Fibroblast of skin of back (primary cell): Measurements from ENCODE around the gene MYL2. TPM values are rescaled to one million over a fixed set of nuclear protein-coding genes. Genes with fewer than 3 reads are reported as not detected.
"Not testable (repeated sequence)": the region's sequence is repeated elsewhere in the genome, so short reads cannot be mapped to it uniquely, and the experiment has no call there.

Experiments used
- DNase-seq: peaks from one replicate; pipeline ENCODE4 v3.0.0-alpha.2; 2013
- polyA plus RNA-seq, 2 experiments: library from polyadenylated mRNA; unstranded; fragments of 120-200 nt; gene quantifications; one replicate each; pipeline ENCODE4 v1.2.1, GENCODE V29; 2013; ENCODE audit not compliant: insufficient read length in 2 of 2

The MYL2 gene
- polyA plus RNA-seq (2013, experiment 1 of 2; ENCODE audit: insufficient read length) = 2.6 TPM
- 3.4 TPM for polyA plus RNA-seq (2013, experiment 2 of 2; ENCODE audit: insufficient read length)

- DNase-seq = no peak
Measured at GRCh38 chr12:110920324-110920910, at the start of gene MYL2. TSS of gene MYL2 (minus strand) at chr12:110920579. CDS start at chr12:110920529, 50 bp downstream.

DNA sequence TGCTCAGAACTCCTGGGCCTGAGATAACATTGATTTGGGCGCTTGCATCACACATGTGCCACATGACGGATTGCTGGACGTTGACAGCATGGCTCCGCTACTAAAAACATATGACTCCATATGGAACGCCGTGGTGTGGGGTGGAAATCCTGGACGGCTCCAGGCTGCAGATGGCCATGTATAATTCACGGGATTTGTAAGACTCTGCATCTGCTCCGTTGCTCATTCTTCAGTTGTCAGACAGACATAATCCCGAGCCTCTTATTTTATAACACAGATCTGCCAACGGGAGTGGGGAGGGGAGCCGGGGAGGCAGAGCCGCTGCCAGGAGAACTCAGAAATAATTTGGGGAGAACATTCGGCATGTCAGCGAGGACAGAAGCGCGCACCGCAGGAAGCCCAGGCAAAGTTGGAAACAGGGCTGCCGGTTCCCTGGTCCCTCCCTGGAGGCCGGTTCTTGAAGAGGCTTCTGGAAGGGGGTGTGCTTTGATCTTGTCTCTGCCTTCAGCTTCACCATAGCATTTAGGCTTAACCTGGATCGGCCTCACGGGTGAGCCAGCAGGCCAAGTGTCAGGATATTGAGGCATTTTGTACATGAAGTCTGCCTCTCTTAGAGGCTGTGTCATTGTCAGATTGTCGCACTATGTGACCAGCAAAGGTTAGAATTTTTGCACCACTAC lies 45.8 kb upstream of the MYL2 start:
- DNase-seq = no peak

GRCh38 chr12:110965574-110965973 lies 45.2 kb upstream of the MYL2 start:
- DNase-seq = no peak

DNA sequence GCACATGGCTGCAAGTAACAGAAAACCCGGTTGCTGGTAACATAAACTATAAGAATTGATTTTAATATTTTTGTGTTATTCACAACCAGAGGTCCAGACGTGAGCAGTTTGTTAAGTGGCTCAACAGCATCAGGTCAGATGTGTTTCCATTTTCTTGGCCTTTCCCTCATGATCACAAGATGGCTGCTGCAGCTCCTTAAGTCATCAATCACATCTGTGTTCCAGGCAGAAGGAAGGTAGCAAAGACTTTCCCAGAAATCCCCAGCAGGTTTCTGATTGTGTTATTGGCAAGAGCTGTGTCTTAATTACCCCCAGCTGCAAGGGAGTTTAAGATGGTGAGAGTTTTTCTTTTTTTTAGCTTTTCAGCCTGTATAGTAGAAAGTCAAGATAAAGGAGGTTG lies 40.4 kb upstream of the MYL2 start:
- DNase-seq = no peak

DNA sequence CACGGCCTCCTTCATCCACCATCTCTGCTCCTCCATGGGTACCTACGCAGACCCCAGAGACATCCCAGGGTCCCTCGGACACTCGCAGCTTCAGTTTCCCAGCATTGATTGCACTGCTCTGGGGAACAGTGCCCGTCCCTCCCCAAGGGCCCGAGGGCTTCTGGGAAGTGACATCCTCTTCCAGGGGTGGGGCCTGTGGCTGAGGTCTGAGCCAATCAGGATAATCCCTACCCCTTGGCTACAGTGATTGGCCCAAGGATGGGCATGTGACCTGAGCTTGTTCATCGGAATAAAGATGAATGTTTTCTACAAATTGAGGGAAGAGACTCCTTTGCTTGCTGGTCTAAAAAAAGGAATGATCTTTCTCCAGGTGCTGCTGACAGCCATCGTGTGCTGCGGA lies 37.3 kb upstream of the MYL2 start:
- no peak for DNase-seq

GRCh38 chr12:110957159-110957558 lies 36.8 kb upstream of the MYL2 start:
- no peak for DNase-seq

GRCh38 chr12:110950867-110951266 lies 30.5 kb upstream of the MYL2 start:
- not testable (repeated sequence) for DNase-seq

DNA sequence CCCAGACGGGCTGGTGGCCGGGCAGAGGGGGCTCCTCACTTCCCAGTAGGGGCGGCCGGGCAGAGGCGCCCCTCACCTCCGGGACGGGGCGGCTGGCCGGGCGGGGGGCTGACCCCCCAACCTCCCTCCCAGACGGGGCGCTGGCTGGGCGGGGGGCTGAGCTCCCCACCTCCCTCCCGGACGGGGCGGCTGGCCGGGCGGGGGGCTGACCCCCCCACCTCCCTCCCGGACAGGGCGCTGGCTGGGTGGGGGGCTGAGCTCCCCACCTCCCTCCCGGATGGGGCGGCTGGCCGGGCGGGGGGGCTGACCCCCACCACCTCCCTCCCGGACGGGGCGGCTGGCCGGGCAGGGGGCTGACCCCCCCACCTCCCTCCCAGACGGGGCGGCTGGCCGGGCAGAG lies 30.1 kb upstream of the MYL2 start:
- DNase-seq = not testable (repeated sequence)

DNA sequence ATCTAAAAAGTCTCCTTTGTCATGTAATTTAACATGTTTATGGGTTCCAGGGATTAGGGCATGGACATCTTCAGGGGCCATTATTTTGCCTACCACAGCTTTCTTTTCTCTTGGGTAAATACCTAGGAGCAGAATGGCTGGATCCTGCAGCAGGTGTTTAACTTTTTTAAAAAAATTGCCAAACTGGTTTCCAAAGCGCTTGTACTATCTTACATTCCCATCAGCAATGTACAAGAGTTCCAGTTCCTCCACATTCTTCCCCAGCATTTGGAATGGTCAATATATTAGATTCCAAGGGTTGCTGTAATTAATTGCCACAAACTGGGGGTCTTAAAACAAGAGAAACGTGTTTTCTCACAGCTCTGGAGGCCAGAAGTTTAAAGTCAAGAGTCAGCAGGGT lies 27.7 kb upstream of the MYL2 start:
- no peak for DNase-seq

DNA sequence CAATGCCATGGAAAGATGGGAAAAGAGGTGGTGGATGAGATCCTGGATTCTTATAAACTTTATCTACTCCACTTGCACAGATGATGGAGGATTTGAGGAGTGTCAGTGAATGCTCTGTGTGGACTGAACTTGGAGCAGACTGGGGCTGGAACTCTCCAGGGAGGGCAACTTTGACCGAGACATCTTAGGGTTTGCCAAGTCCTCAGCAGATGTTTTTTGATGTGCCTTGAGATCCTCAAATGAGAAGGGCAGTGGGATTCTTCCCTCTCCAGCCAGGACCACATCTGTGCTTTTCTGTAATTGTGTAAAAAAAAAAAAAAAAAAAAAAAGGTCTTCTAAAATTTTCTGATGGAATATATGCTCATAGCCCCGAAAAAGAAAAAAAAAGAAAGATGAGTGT lies 23.0 kb upstream of the MYL2 start:
- DNase-seq = no peak

DNA sequence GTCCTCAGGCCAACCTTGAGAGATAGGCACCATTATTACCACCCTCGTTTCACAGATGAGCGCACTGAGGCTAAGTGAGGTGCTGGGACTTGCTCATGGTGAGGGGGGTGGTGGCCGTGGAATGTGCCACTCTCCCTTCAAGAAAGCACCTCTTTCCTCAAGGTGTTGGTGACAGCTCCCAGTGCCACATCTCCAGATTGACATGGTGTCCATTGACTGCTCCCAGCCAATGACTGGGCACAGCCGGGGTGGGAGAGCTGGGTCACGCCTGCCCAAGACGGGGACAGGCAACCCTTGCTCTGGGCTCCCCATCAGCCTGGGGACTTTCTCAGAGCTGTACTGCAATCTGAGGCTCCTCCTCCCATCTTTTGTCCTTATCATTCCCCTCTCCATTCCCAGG lies 21.0 kb upstream of the MYL2 start:
- no peak for DNase-seq

DNA sequence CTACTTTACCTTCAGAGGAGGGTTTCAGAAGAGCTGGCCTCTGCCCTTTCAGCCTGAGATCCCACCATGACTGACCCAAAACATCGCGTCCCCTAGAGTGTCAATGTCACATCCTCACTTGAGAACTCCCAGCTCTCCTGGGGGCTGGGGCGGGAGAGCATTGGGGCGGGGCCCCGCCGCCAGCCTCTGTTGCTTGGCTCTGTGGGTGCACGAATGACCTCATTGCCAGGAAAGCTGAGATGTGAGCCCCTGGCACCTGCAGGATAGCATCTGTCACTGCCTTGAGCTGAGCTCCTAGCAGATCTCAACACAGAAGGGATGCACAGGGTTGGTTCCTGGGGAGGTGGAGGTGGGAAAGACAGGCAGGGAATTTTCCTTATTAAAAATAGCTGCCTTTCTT lies 20.6 kb upstream of the MYL2 start:
- DNase-seq = no peak

DNA sequence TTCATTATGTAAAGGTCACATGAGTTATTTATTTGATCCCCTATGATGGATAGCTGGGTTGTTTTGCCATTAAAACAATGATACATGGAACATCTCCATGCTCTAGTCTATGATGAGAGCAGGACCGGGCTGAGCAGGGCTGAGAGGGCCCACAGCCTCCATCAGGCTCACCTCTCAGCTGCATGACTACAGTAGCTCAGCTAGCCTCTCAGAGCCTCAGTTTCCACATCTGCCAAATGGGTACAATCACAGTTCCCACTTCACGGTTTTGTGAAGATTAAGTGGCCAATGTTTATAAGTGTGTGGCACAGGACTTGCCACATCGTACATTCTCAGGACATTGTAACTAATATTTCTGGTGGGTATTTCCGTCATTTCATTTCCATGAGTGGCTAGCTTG lies 19.9 kb upstream of the MYL2 start:
- no peak for DNase-seq

GRCh38 chr12:110937104-110937641 lies 16.8 kb upstream of the MYL2 start:
- DNase-seq = peak; percentile 23

GRCh38 chr12:110936367-110937103 lies 16.2 kb upstream of the MYL2 start:
- no peak for DNase-seq

- no peak for DNase-seq
Measured at GRCh38 chr12:110935588-110935987, 15.2 kb upstream of the MYL2 start.

GRCh38 chr12:110934093-110934852 lies 13.9 kb upstream of the MYL2 start:
- no peak for DNase-seq

GRCh38 chr12:110933326-110933974 lies 13.1 kb upstream of the MYL2 start:
- no peak for DNase-seq

- DNase-seq = no peak
Measured at GRCh38 chr12:110932046-110932445, 11.7 kb upstream of the MYL2 start.

DNA sequence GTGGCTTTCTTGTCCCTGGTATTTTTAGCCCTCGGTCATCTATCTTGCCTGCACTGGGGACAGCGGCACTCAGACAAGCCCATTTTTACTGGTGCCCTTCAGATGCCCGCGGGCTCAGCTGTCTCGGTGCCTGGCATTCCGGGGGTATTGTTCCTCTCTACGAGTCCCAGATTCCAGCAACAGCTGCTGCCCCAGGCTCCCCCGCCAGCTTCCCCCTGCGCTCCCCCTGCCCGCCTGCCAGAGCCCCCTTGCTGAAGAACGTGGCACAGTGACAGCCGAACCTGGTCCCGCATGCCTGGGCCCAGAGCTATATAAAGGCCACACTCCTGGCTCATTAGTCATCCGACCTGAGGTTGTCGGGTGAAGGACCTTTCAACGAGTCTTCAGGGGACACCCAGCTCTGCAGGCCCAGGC lies 10.9 kb upstream of the MYL2 start:
- no peak for DNase-seq

GRCh38 chr12:110930348-110931314 lies 10.3 kb upstream of the MYL2 start:
- no peak for DNase-seq
